OCI-LY7 (cell line): ENCODE data around the gene FRMD6.

Experiments
- CTCF ChIP-seq: fragments of 200-600 bp; sonication (generic); conservative IDR thresholded peaks from 2 replicates; pipeline ENCODE4 v1.5.1; 2014; ENCODE audit warnings: mild to moderate bottlenecking, antibody characterized with exemption, low read length, moderate library complexity, mixed read lengths
- EZH2phosphoT487 ChIP-seq: fragments of 200-600 bp; sonication (generic); IDR thresholded peaks from 2 replicates; pipeline ENCODE4 v1.6.1; 2018; ENCODE audit warnings: low read depth, borderline replicate concordance, mild to moderate bottlenecking, mixed run types, antibody characterized with exemption, low read length, moderate library complexity, mixed read lengths

- TF ChIP-seq CTCF (no peak), EZH2phosphoT487 (no peak)
These were observed 91.9 kb downstream of the FRMD6 start for GRCh38 chr14:51743588-51744000.
